HG03039 (cell line): ENCODE results near the gene NTM.
"Not testable (repeated sequence)": the region's sequence is repeated elsewhere in the genome, so short reads cannot be mapped to it uniquely, and the experiment has no call there.

Source experiments
- ATAC-seq: cut with Tn5 transposase; IDR thresholded peaks from one replicate; pipeline ENCODE4 v1.9.1; 2021; ENCODE audit warnings: mild to moderate bottlenecking, moderate library complexity; ENCODE audit not compliant: unreplicated experiment

The NTM gene

GRCh38 chr11:131488238-131488637 is 117.8 kb downstream of the NTM start:
- no peak for ATAC-seq

DNA sequence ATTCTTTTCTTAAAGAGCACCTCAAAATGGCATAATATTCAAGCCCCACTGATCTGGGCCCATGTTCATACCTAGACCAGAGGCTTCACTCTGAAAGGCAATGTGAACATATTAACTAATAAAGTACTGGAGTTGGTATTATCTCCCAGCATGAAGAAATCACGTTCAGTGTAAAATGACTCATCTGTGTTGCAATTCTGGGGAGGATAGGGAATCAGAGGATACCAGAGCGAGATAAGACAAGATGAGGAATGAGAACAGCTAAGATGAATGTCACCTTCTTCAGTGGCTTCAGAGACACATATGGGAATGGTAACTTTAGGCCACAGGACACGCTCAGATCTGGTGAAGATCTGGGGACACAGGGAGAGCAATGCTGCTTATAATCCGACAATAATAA is 121.1 kb downstream of the NTM start:
- no peak for ATAC-seq

DNA sequence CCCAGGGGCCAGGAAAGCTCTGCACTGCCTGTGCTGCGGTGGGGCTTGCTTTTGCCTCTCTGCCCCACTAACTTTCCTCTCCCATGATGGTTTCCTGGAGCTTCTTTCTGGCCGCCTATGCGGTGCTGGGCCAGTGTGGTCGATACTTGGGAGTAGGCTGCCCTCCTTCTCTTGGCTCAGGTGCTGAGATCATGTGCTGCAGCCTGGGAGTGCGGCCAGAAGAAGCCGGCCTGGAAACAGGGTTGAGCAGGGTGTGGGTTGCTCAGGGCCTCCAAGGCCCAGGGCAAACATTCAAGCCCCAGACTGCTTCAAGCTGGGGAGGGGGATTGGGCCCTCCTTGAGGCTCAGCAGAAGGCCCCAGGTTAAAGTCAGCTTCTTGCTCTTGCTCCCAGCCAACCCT is 125.0 kb downstream of the NTM start:
- ATAC-seq, result no peak

GRCh38 chr11:131497686-131498085 is 127.3 kb downstream of the NTM start:
- ATAC-seq, result not testable (repeated sequence)

DNA sequence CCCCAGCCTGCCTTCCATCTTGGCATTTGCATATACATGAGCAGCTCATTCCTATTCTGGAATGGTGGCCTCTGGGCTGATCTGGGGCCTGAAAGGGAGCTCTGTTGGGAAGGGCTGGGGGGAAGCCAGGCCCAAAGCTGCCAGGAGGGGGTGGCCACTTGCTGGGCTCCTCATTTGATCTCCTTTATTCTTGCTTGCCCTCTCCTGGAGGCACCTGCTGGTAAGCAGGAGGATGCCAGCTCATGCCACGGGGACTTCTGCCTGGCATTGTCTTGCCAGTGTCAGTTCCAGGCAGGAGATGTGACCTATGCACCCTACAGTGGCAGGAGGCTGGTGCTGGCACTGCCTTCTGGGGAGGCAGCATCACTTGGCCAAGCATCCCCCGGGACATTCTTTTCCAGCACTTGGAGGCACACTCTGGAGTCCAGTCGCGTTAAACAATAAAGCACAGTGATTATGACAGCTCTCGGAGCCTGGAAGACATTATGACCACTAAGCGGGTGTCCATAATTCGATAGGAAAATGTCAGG is 128.3 kb downstream of the NTM start:
- ATAC-seq, result no peak

DNA sequence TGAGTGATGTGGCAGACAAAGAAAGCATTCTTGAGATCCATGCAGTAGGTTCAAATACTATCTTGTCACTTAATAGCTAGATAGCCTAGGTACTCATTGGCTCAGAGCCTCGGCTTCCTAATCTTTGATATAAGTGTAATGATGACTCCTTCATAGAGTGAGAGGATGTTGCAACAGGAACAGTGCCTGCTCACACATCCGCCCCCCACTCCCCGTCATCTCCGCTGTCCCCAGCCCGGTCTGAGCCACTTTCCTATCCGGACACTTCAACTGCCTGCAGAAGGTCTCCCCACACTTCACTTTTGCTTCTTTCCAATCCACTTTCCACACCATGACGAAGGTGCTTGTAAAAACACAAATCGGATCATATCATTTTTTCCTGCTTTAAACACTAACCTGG is 128.8 kb downstream of the NTM start:
- ATAC-seq, result no peak

- no peak for ATAC-seq
Observed at GRCh38 chr11:131503017-131503416, 132.6 kb downstream of the NTM start.

GRCh38 chr11:131504199-131504949 is 134.0 kb downstream of the NTM start:
- ATAC-seq, result no peak

GRCh38 chr11:131506348-131506747 is 135.9 kb downstream of the NTM start:
- no peak for ATAC-seq

DNA sequence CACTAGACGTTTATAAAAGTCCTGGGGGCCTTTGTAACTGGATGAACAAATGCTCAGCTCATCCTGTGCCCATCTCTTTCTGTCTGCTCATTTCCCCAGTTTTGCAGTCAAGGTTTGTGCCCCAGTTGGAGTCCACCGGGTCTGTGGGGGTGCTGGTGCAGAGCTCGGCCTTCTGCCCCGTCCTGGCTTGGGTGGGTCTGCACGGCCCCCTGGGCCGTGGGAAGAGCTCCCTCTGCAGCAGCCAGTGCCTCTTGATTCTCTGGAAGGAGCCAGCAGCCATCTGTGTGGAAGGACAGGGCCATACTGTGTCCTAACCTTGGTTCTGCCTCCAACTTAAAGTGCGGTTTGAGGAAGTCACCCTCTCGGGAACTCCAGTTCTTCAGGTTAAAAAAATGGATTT is 140.2 kb downstream of the NTM start:
- no peak for ATAC-seq

DNA sequence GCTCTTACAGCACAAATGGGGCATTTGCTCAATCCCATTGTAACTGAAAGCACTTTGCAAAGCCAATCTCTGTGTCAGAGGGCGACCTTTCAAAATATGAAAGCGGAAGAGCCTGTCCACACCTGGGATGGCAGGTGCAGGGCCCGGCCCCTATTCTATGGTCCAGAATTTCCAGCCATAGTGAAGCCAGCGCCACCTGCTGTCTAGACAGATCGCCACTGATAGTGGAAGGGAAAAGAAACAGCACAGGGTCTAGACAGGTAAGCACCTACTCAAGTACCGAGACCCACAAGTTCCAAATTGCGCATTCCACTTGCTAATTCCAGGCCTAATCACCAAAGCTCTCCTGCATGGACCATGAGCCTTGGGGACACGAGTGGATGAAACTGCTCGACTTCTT is 141.4 kb downstream of the NTM start:
- no peak for ATAC-seq

GRCh38 chr11:131512228-131512627 is 141.8 kb downstream of the NTM start:
- no peak for ATAC-seq

DNA sequence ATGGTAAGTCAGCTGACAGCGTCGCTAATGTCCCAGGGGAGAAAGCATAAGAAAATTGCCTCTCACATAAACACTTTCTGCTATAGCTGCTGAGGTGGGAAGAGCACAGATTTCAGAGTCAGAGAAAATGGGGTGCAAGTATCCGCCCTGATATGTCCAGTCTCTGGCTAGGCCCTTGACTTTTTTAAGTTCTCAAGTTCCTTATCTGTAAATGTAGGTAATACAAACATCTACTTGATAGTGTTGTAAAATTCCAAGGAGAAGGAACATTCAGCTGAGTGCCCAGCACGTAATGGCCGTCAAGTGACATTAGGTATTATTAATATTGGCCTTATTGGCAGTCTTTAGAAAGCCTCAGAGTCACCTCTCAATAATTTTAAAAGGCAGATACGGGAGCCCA is 143.6 kb downstream of the NTM start:
- no peak for ATAC-seq

DNA sequence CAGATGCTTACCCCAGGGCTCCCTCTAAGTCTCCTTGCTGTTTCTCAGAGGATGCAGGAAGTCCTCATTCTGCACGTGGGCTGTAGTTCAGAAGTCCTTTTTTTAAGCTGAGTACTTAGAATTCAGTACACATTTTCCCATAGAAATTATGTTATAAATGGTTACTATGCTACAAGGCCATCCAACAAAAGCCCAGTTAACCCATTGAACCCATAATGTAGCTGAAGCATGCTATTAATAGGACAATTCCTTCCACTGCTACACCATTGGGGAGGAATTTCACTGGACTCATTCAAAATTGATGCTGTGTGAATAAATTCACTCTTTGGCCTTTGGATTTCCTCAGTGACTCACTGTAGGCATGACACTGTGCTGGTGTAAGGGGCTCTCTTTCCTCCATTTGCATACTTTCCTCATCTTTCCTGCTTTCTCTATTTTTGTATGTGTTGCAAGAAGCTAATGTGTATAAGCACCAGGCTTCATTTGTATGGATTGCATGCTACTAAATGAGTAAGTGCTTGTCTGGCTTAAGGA is 148.0 kb downstream of the NTM start:
- no peak for ATAC-seq

DNA sequence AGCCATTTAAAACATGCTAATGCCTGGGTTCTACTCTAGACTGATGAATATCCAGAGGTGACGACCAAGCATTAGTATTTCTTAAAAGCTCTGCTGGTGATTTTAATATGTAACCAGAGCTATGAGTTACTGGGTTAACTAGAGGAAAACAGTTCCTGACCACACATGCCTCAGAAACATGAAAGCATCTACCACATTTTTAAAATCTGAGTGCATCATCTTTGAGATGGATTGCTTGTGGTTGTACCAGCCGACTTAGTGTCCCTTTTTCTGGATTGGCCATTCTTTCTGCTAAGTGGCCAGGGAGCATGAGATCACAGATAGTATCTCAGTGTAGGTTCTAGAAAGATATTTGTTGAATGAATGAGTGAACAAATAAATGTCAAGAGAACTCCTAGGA is 152.4 kb downstream of the NTM start:
- ATAC-seq, result no peak

DNA sequence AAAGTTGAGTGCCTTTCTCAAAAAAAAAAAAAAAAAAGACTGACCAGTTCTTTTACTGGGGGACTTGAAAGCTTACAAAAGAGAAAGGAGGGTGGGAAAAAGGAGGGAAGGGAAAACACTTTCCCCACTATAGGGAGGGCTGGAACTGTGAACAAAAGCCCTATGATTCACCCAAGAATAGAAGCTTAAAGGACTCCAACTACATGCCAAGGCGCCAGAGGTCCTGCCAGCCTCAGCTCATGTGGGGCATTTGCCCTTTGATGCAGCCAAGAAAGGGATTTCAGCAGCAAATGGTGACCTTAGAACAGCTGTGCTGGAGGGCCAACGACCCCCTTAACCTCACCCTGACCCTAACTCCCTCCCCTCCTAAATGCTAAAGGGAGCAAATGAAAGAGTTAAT is 160.0 kb downstream of the NTM start:
- no peak for ATAC-seq

GRCh38 chr11:131533149-131533548 is 162.7 kb downstream of the NTM start:
- ATAC-seq, result no peak

DNA sequence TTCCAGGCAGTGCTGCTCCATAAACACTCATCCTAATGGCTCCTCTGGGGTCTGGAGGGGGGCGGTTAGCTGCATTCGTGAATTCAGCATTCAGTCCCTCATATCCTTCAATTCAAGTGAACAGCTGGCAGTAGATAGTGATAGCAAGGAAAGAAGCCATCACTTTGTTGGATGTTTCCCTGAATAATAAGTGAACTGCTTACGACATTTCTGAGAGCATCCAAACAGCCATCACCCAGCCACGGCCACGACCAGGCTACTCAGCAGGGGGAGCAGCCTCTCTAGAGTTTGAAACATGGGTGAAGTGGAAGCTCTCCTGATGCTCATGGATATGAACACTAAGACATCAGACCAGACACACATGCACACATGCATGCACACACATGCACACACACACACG is 163.6 kb downstream of the NTM start:
- ATAC-seq, result no peak

DNA sequence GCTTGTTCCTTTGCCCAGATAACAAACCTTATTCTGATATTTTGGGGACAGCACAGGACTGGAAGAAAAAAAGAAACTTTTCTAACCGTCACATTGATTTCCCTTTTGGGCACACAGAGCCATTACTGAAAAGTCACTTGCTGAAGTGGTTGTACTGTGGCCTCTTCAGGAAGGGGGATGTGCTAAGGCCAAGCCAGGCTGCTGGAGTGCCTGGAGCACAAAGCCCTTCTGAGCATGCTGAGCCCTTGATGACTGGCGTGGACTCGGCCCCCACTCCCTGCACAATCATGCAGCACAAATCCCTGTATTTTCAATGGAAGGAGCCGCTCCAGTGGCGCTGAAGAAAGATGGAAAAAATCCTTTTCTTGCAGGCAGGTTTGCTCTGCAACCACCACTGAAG is 164.2 kb downstream of the NTM start:
- ATAC-seq, result no peak

- ATAC-seq, result no peak
Observed at GRCh38 chr11:131536159-131536558, 165.7 kb downstream of the NTM start.

- no peak for ATAC-seq
Observed at GRCh38 chr11:131537196-131537595, 166.8 kb downstream of the NTM start.

GRCh38 chr11:131537748-131538147 is 167.3 kb downstream of the NTM start:
- no peak for ATAC-seq

DNA sequence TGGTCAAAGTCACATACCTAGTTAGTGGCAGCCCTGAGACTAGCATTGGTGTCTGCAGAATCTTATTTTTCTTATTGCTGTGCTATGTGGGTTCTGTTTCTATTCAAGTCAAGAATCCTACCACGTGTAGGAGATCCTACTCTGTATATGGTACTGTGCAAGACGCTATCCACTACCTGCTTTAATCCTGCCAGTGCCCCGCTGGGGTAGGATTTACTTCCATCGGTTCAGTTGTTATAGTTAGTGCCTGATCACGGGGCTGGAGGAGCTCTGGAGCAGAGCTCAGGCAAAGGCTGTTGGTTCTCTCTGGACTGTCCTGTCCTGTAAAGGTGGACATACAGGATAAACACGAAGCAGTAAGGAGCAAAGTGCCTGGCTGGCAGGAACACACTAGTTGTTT is 167.9 kb downstream of the NTM start:
- no peak for ATAC-seq
